GM23338 (cell line): Measurements from ENCODE around the gene AMPD2.
A peak's percentile ranks its signal among the peaks of the same experiment; 100 is the strongest.

Experiments used
- EZH2 ChIP-seq: fragments of 200-600 bp; sonication (generic); IDR thresholded peaks from one replicate; pipeline ENCODE4 v1.8.0; 2017; ENCODE audit warnings: antibody characterized with exemption, mild to moderate bottlenecking, low read depth; ENCODE audit not compliant: unreplicated experiment
- EZH2phosphoT487 ChIP-seq: fragments of 200-600 bp; sonication (generic); IDR thresholded peaks from one replicate; pipeline ENCODE4 v1.8.1; 2018; ENCODE audit warnings: antibody characterized with exemption; ENCODE audit not compliant: unreplicated experiment
- JUNB ChIP-seq: IDR thresholded peaks from one replicate; pipeline ENCODE4 v1.6.1; 2016; ENCODE audit warnings: antibody characterized with exemption; ENCODE audit not compliant: unreplicated experiment
- POLR2AphosphoS5 ChIP-seq: IDR thresholded peaks from 2 replicates; pipeline ENCODE4 v1.6.1; 2016; ENCODE audit warnings: antibody characterized with exemption, low read depth
- STAT1 ChIP-seq: IDR thresholded peaks from one replicate; pipeline ENCODE4 v1.6.1; 2016; ENCODE audit warnings: antibody characterized with exemption; ENCODE audit not compliant: unreplicated experiment
- TF ChIP-seq, protein P1 (sequence below), 2 experiments: fragments of 200-600 bp in 1 of 2; sonication (generic) in 1 of 2; conservative IDR thresholded peaks; 2 replicates each; pipeline versions ENCODE4 v1.5.1 to v1.6.1; 2016 to 2017; ENCODE audit warnings: antibody characterized with exemption in 2 of 2, low read depth in 2 of 2, mild to moderate bottlenecking in 2 of 2, moderate library complexity in 1 of 2
- TF ChIP-seq, protein P2 (sequence below): IDR thresholded peaks from one replicate; pipeline ENCODE4 v1.6.1; 2018; ENCODE audit warnings: antibody characterized with exemption; ENCODE audit not compliant: unreplicated experiment
- TF ChIP-seq, protein P3 (sequence below): IDR thresholded peaks from 2 replicates; pipeline ENCODE4 v1.6.1; 2016; ENCODE audit warnings: antibody characterized with exemption

GRCh38 chr1:109669246-109669948, 49.8 kb downstream of the AMPD2 start:
- TF ChIP-seq, protein P1, sequence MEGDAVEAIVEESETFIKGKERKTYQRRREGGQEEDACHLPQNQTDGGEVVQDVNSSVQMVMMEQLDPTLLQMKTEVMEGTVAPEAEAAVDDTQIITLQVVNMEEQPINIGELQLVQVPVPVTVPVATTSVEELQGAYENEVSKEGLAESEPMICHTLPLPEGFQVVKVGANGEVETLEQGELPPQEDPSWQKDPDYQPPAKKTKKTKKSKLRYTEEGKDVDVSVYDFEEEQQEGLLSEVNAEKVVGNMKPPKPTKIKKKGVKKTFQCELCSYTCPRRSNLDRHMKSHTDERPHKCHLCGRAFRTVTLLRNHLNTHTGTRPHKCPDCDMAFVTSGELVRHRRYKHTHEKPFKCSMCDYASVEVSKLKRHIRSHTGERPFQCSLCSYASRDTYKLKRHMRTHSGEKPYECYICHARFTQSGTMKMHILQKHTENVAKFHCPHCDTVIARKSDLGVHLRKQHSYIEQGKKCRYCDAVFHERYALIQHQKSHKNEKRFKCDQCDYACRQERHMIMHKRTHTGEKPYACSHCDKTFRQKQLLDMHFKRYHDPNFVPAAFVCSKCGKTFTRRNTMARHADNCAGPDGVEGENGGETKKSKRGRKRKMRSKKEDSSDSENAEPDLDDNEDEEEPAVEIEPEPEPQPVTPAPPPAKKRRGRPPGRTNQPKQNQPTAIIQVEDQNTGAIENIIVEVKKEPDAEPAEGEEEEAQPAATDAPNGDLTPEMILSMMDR (conservative IDR thresholded peaks at IDR 0.05; ENCODE audit: low read depth in 2 of 2), result peak in 1 of 2 experiments; percentile 13; a peak in 1 of 4 replicates
- TF ChIP-seq POLR2AphosphoS5 (no peak), EZH2 (no peak), JUNB (no peak), STAT1 (no peak), EZH2phosphoT487 (no peak)
- TF ChIP-seq, protein P2, sequence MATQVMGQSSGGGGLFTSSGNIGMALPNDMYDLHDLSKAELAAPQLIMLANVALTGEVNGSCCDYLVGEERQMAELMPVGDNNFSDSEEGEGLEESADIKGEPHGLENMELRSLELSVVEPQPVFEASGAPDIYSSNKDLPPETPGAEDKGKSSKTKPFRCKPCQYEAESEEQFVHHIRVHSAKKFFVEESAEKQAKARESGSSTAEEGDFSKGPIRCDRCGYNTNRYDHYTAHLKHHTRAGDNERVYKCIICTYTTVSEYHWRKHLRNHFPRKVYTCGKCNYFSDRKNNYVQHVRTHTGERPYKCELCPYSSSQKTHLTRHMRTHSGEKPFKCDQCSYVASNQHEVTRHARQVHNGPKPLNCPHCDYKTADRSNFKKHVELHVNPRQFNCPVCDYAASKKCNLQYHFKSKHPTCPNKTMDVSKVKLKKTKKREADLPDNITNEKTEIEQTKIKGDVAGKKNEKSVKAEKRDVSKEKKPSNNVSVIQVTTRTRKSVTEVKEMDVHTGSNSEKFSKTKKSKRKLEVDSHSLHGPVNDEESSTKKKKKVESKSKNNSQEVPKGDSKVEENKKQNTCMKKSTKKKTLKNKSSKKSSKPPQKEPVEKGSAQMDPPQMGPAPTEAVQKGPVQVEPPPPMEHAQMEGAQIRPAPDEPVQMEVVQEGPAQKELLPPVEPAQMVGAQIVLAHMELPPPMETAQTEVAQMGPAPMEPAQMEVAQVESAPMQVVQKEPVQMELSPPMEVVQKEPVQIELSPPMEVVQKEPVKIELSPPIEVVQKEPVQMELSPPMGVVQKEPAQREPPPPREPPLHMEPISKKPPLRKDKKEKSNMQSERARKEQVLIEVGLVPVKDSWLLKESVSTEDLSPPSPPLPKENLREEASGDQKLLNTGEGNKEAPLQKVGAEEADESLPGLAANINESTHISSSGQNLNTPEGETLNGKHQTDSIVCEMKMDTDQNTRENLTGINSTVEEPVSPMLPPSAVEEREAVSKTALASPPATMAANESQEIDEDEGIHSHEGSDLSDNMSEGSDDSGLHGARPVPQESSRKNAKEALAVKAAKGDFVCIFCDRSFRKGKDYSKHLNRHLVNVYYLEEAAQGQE, result no peak
- TF ChIP-seq, protein P3, sequence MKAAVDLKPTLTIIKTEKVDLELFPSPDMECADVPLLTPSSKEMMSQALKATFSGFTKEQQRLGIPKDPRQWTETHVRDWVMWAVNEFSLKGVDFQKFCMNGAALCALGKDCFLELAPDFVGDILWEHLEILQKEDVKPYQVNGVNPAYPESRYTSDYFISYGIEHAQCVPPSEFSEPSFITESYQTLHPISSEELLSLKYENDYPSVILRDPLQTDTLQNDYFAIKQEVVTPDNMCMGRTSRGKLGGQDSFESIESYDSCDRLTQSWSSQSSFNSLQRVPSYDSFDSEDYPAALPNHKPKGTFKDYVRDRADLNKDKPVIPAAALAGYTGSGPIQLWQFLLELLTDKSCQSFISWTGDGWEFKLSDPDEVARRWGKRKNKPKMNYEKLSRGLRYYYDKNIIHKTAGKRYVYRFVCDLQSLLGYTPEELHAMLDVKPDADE, result no peak
